NCI-H748 treated with DMSO at 0.1 percent for 48 hours (cell line): ENCODE data around the gene C5AR1.
"Not testable (repeated sequence)": the region's sequence is repeated elsewhere in the genome, so short reads cannot be mapped to it uniquely, and the experiment has no call there.

Experiments used
- DNase-seq: peaks from one replicate; lab custom pipeline; 2025; lab: John Stamatoyannopoulos, UW

The C5AR1 gene

DNA sequence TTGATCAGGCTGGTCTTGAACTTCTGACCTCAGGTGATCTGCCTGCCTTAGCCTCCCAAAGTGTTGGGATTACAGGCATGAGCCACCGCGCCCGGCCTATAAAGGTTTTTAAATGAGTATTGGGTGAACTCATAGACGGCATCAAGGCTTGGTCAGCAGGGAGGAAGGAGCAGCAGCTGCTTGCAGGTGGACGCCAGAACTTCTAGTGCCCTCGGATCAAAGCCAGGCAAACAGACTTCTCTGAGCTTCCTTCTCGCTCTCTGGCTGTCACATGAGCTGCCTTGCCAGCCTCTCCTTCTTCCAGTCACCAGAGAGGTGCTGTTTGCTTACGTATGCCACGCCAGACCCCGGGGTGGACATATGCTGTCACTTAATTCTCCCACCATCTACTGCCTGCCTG lies 55.8 kb downstream of the C5AR1 start:
- DNase-seq: not testable (repeated sequence)

DNA sequence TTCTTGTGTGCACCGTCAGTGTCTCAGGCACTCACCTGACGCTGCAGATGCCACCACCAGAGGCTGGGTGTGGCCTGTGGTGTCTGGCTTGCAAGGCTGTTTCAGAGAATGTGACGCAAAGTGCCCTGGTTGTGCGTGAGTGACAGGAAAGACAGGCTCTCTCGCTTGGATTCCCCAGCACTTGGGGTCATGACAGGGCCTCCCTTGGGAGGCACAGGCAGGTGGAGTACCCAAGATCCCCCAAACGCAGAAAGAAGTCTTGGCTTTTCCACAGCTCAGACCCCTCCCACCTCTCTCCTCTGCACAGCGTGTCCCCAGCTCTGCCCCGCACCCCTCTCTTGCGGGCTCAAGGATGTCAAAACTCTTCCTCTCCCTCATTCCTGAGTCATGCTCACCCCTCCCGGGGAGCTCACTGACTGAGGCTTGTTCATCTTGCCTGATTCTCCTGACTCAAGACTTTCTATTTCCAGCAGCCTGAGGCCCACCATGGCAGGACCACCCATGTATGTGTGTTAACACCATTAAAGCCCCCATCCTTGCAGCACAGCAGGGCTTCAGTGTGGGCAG lies 60.5 kb downstream of the C5AR1 start:
- DNase-seq: no peak

DNA sequence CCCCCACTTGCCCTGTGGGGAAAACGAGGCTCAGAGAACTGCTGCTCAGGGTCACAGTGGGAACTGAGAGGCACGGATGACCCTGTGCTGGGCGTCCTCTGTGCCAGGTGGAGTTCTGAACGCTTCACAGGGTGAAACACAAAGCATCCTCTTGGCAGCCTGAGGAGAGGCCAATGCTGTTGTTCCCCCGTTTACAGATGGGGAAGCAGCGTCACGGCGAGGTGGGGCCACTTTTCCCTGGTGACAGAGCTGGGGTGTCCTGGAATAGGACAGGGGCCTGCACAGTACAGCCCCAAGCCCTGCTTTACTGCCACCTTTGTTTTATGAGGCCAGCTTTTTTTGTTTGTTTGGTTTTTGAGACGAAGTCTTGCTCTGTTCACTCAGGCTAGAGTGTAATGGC lies 61.6 kb downstream of the C5AR1 start:
- no peak for DNase-seq
